Choroid plexus epithelial cell (primary cell): Measurements from ENCODE around the gene PRKAR2B.

Experiments used
- DNase-seq: peaks from one replicate; pipeline ENCODE4 v3.0.0-alpha.2; 2010; ENCODE audit warnings: low read depth
- H3K4me3 ChIP-seq: 2 replicates; pipeline ENCODE4 v1.5.1; 2011; ENCODE audit warnings: low read depth, mild to moderate bottlenecking, control low read depth, low read length, moderate library complexity
- TF ChIP-seq, protein P1 (sequence below): conservative IDR thresholded peaks from 2 replicates; pipeline ENCODE4 v1.5.1; 2011; ENCODE audit warnings: low read depth, mild to moderate bottlenecking, control low read depth, inconsistent platforms, low read length, moderate library complexity

The PRKAR2B gene

DNA sequence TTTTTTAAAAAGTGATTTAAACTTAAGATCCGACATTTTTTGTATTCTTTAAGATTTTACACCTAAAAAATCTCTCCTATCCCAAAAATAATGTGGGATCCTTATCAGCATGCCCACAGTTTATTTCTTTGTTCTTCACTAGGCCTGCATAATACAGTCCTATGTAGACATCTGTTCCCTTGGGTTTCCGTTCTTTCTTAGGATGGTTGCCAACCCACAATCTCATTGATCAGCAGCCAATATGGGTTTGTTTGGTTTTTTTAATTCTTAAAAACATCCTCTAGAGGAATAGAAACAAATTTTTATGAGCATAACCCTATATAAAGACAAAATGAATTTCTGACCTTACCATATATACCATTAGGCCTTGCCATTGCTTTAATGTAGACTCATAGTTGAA is 115.9 kb downstream of the PRKAR2B start:
- no peak overlapping the region for H3K4me3 ChIP-seq
- DNase-seq = no peak
- TF ChIP-seq, protein P1, sequence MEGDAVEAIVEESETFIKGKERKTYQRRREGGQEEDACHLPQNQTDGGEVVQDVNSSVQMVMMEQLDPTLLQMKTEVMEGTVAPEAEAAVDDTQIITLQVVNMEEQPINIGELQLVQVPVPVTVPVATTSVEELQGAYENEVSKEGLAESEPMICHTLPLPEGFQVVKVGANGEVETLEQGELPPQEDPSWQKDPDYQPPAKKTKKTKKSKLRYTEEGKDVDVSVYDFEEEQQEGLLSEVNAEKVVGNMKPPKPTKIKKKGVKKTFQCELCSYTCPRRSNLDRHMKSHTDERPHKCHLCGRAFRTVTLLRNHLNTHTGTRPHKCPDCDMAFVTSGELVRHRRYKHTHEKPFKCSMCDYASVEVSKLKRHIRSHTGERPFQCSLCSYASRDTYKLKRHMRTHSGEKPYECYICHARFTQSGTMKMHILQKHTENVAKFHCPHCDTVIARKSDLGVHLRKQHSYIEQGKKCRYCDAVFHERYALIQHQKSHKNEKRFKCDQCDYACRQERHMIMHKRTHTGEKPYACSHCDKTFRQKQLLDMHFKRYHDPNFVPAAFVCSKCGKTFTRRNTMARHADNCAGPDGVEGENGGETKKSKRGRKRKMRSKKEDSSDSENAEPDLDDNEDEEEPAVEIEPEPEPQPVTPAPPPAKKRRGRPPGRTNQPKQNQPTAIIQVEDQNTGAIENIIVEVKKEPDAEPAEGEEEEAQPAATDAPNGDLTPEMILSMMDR = no peak

DNA sequence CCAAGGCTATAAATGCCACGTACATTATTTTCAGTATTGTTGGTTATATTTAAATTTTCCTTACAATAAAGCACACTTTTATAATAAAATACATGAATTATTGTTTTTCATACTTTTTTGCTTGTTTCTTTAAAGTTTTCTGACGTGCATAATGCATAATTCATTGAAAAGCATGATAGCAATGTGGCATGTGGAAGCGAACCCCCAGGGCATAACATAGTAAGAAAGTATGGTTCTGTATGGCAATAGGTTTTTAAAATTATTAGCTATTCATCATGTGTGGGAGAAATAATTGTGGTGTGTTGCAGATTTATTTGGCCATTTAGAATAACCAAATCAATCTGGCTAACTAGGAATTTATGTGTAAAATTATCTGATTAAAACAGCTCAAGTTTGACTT is 116.9 kb downstream of the PRKAR2B start:
- H3K4me3 ChIP-seq = no peak overlapping the region
- DNase-seq = no peak
- TF ChIP-seq, protein P1 = no peak

GRCh38 chr7:107162475-107162874 is 118.0 kb downstream of the PRKAR2B start:
- TF ChIP-seq, protein P1 = no peak
- no peak overlapping the region for H3K4me3 ChIP-seq
- no peak for DNase-seq

DNA sequence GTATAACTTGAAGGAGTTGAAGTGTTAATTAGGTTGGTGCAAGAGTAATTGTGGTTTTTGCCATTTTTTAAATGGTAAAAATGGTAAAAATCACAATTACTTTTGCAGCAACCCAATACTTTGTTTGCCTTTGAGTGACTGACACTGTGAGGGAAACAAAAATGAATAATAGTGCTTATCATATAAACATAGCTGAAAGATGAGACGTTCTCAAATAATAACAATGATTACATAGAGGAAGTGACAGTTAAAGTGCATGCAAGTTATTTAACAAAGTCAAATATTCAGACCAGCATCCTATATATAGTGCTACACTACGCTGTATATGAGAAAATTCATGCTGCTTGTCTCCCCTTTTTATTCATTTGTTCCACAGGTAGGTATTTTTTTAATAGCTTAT is 119.6 kb downstream of the PRKAR2B start:
- H3K4me3 ChIP-seq = no peak overlapping the region
- TF ChIP-seq, protein P1 = no peak
- DNase-seq = peak; percentile 22

GRCh38 chr7:107165341-107165740 is 120.8 kb downstream of the PRKAR2B start:
- no peak for DNase-seq
- TF ChIP-seq, protein P1 = no peak

DNA sequence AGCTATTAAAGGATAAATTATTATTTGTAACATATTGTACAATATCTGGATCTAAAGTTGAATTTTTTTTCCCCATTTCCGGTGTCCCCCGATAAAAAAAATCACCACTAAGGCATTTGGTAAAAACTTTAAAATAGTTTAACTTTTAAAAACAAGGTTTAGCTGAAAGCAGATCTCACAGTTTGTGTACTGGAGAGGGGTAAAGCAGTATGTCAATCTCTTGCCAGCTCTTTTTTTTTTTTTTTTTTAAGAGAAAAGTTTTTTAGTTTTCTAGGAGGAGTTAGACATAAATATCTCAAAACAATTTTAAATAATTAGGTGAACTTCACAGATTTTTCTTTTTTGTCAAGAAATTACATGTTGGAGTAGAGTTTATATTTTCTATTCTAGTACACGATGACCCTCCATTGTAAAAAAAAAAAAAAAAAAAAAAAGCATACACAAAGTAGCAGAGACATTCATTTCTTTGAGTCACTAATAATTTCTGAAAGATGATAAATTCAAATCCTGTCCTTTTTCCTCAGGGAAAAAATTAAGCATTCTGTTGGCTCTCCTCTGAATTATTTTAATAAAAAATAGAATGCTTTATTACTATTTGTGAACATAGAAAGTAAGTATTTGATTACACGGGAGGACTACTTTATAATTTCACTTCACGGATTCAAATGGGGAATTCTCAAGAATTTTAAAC is 122.4 kb downstream of the PRKAR2B start:
- peak overlapping the region; percentile 64 for H3K4me3 ChIP-seq
- DNase-seq = no peak
- TF ChIP-seq, protein P1 = no peak

More at GRCh38 chr7:107165341-107165740, 120.8 kb downstream of the PRKAR2B start:
- no peak overlapping the region for H3K4me3 ChIP-seq
